ELF-1 (cell line): Measurements from ENCODE around the gene GABRA4.

Experiments
- DNase-seq: peaks from one replicate; pipeline ENCODE4 v3.0.0-alpha.2; 2016; ENCODE audit warnings: low read depth, low spot score

The GABRA4 gene

GRCh38 chr4:46993075-46994006 is at the start of gene GABRA4:
GABRA4 (minus strand) TSS chr4:46993581; CDS start chr4:46993424, 157 bp downstream.
- peak; percentile 1 for DNase-seq

GRCh38 chr4:47040828-47041227 is 47.4 kb upstream of the GABRA4 start:
- no peak for DNase-seq

GRCh38 chr4:47038263-47038662 is 44.9 kb upstream of the GABRA4 start:
- no peak for DNase-seq

- DNase-seq: peak; percentile 80
Observed at GRCh38 chr4:47032405-47033106, 39.2 kb upstream of the GABRA4 start.

- peak; percentile 0 for DNase-seq
Observed at GRCh38 chr4:47031751-47032404, 38.5 kb upstream of the GABRA4 start.

GRCh38 chr4:47031011-47031678 is 37.8 kb upstream of the GABRA4 start, which contains the start of gene GABRB1:
GABRB1 (plus strand) TSS chr4:47031567.
- DNase-seq: peak; percentile 5

- DNase-seq: no peak
Observed at GRCh38 chr4:47017494-47017893, 24.1 kb upstream of the GABRA4 start.

DNA sequence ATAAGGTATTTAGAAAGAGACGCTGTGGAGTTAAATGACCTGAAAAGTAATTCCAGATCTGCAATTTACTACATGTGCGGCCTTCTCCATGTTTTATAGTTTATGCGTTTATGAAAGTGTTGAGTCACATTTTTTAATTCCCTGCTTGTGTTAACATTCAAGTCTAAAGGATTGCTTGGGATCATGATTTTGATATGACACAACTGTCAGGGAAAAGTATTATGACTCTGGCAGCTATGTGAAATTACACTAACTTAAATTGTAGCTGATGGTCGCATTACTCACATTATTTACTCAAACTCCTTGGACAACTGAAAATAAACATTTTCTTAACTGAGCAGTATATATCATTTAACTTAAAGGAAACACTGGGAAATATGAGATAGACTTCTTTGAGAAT is 23.7 kb upstream of the GABRA4 start:
- DNase-seq: no peak

- no peak for DNase-seq
Observed at GRCh38 chr4:47013373-47013772, 20.0 kb upstream of the GABRA4 start.

GRCh38 chr4:47012676-47013075 is 19.3 kb upstream of the GABRA4 start:
- DNase-seq: no peak

DNA sequence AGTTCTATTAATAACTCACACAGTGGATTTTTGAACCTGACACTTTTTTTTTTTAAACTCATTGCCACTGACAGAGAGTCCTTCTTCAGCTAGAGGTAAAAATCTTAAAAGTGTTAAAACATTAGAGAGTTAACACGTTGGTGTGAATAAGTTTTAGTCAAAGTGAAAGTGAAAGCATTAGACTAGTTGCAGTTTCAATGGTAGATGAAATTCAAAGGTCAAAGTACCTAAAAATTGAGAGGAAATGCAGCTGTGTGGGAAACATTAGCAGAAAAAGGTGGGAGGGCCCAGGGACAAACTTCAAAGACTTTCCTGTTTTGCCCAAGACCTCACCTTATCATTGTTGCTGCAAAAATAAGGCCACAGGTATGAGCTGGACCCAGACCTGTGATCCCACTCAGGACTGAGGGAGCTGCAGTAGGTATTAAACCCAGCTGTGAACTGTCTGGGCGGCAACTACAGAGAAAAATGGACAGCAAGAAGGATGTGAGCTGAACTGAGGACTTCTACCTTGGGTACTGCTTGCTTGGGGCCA is 17.6 kb upstream of the GABRA4 start:
- no peak for DNase-seq

DNA sequence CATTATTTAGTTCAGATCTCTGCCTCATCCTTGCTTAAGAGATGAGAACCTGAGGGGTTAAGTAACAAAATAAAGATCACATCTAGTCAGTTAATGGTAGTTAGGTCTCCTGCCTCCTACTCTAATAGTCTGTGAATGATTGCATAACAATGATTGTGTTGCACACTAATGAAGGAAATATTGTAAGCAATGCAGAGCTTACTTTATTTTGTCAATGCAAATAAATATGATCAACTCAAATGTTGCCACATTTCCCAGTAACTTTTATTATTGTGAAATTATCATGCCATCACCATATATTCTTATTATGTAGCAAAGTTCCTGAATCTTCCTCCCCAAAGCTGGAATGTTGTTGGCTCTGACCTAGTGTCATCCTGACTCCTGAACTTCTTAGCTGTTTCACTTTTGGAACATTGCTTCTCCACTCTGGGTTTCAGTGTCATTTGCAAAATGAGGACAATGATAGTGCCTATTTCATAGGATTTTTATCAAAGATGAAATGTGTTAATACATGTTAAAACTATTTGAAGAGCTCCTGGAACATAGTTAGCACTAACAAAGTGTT is 17.0 kb upstream of the GABRA4 start:
- DNase-seq: no peak

GRCh38 chr4:47002580-47002979 is 9.2 kb upstream of the GABRA4 start:
- DNase-seq: no peak

GRCh38 chr4:47000406-47000805 is 7.0 kb upstream of the GABRA4 start:
- DNase-seq: no peak

DNA sequence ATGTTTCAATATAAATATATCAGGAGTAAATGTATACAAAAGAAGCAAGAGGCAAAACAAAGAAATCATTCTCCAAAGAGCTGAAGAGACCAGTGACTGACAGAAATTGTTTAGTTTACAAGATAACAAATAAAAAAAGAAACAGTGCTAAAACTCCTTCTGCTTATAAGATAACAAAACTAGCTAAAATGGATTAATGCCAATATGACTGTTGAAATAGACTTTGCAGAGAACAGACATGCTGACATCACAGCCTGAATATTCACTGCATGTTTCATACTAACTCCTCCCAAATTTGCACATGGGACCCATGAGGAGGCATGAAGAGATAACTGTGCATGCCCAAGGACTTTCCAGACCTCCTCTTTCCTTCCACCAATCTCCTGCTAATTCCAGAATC is 6.2 kb upstream of the GABRA4 start:
- DNase-seq: no peak

- no peak for DNase-seq
Observed at GRCh38 chr4:46994007-46994405, 625 bp upstream of the GABRA4 start.

DNA sequence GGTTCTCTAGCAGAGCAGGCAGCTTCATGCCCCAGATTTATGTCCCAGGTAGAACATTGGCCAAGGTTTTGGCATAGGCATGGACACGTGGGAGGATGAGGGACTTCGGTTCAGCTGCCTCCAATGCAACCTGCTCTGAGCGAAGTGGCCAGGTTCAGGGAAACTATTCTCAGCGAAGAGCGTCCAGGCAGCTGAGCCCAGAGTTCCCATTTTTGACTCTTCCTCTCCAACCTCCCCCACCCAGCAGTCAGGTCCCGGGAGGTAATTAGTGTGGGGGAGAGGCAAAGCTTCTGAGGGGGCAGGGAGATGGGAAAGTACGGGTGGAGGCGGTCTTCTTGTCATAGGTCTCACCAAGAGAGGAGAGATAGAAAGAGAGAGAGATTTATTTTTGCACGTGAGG is 1.0 kb downstream of the GABRA4 start:
- no peak for DNase-seq

DNA sequence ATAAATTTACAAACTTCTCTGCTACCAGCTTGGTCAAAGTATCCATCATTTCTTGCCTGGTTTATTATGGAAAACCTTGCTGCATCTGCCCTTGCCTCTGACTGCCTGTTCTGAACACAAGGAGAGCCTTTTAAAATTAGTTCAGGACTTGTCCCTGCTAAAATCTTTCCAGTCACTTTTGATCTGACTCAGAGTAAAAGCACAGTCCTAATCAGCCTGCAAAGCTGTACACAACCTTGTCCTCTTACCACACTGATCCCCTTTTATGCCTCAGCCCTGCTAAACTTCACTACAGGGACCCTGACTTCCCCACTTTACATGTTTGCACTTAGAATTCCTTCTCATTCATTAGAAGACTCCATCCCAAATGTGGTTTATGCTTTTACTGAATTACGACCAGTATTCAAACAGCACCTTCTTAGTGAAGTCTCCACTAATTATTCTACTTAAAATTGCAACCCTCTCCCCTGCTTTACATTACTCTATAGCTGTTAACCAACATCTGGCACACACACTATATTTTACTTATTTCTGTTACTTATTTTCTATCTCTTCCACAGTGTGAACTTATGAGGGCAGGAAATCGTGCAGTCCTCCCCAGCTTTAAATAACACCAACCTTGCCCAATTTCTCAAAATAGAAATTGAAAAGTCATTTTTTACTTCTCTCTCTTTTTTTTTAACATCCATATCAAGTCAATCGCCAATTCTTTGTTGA is 6.3 kb downstream of the GABRA4 start:
- no peak for DNase-seq

DNA sequence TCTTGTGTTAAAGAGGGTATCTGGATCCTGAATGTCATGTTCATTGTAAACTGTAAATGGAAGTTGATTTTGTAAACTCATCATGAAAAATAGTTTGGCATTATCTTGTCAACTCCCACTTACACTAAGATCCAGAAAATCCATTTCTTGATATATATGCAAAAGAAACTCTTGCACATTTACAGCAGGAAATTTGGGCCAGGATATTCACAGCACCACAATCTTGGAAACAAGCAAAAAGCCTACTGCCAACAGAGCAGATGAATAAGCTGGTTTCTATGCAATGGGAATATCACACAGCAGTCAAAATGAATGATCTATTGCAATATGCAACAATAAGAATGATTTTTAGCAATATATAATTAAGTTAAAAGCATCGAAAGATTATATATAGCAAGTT is 8.6 kb downstream of the GABRA4 start:
- DNase-seq: no peak

DNA sequence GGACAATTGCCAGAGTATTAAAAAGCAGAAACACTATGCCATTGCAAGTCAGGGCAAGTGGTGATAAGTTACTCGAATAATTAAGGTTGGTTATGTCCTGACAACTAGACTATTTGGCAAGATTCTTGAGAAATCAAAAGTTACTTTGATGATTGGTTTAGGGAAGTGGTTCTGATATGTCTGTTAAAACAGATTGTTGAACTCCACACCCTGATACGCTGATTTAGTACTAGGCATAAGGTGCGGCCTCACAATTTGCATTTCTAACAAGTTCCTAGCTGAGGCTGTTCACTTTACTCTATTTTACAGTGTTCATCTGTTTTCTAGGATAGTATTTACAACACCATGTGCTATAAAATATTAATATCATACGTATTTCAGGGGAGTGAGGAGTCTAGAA is 12.5 kb downstream of the GABRA4 start:
- no peak for DNase-seq
